Activated B cell treated with CpG ODN at 0.5 μM for 24 hours (primary cell): ENCODE data around the gene AOPEP. TPM values are rescaled to one million over a fixed set of nuclear protein-coding genes. Genes with fewer than 3 reads are reported as not detected.

Experiments
- ATAC-seq: fragments of 200-7000 bp; cut with Tn5 transposase; one replicate; pipeline ENCODE4 v1.10.0; 2021; ENCODE audit warnings: low read depth, mild to moderate bottlenecking, moderate library complexity
- CTCF ChIA-PET: fragments of 350-600 bp; sonication (Branson Sonifier 250); formaldehyde crosslinking; loops from one replicate; lab custom pipeline; 2021; ENCODE audit warnings: antibody characterized with exemption; lab: Charles Lee
- POLR2A ChIA-PET: fragments of 350-600 bp; sonication (Branson Sonifier 250); formaldehyde crosslinking; loops from one replicate; lab custom pipeline; 2021; ENCODE audit warnings: antibody characterized with exemption; lab: Charles Lee
- DNase-seq: peaks from one replicate; pipeline ENCODE4 v3.0.0; 2022
- H3K27ac Mint-ChIP-seq: one replicate; pipeline ENCODE4 v1.8.0; 2020; ENCODE audit warnings: mixed read lengths
- H3K27me3 Mint-ChIP-seq: one replicate; pipeline ENCODE4 v1.8.0; 2021; ENCODE audit warnings: mixed read lengths
- H3K36me3 Mint-ChIP-seq: one replicate; pipeline ENCODE4 v1.8.0; 2021; ENCODE audit warnings: low read depth, mixed read lengths
- H3K4me1 Mint-ChIP-seq: one replicate; pipeline ENCODE4 v1.8.0; 2021; ENCODE audit warnings: mixed read lengths
- H3K4me3 Mint-ChIP-seq: one replicate; pipeline ENCODE4 v1.8.0; 2020; ENCODE audit warnings: mild to moderate bottlenecking, mixed read lengths
- H3K9me3 Mint-ChIP-seq: one replicate; pipeline ENCODE4 v1.8.0; 2020; ENCODE audit warnings: mixed read lengths
- intact Hi-C: fragments of 100-400 bp; cut with micrococcal nuclease; formaldehyde crosslinking; loops from one replicate; pipeline ENCODE4 v1.15.1; 2024
- total RNA-seq: library from RNA; stranded (reverse); gene quantifications from 2 replicates; pipeline ENCODE4 v1.2.3, GENCODE V29; 2022
- TF ChIP-seq, protein P1 (sequence below): fragments of 200-600 bp; IDR thresholded peaks from one replicate; pipeline ENCODE4 v1.8.0; 2022; ENCODE audit warnings: antibody characterized with exemption, mild to moderate bottlenecking

AOPEP gene
- total RNA-seq, 1 donor from 2014 or later, result 20.4 TPM

DNA sequence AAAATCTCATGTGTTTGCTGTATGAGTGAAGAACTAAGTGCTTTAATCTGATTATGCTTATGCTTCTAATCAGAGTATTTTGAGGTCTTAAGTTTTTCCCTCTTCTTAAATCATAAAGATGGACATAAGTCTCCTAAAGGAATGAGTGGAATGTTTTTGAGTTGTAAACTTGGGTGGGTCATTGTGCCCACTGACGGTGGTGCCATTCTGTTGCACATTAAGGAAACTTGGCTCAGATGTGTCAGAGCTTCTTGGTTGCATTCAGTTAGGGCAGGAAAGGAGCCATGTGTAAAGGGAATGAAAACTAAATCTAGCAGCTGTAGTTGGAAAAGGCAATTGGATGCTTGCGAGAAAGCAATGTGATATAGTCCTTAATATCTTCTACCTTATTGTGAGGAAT, 334.4 kb downstream of the AOPEP start:
- no peak for DNase-seq
- H3K36me3 Mint-ChIP-seq, result peaks cover 9% of the 10 kb centered on the region
- CTCF ChIA-PET, result no interaction called here
- POLR2A ChIA-PET, result no interaction called here
- TF ChIP-seq, protein P1, sequence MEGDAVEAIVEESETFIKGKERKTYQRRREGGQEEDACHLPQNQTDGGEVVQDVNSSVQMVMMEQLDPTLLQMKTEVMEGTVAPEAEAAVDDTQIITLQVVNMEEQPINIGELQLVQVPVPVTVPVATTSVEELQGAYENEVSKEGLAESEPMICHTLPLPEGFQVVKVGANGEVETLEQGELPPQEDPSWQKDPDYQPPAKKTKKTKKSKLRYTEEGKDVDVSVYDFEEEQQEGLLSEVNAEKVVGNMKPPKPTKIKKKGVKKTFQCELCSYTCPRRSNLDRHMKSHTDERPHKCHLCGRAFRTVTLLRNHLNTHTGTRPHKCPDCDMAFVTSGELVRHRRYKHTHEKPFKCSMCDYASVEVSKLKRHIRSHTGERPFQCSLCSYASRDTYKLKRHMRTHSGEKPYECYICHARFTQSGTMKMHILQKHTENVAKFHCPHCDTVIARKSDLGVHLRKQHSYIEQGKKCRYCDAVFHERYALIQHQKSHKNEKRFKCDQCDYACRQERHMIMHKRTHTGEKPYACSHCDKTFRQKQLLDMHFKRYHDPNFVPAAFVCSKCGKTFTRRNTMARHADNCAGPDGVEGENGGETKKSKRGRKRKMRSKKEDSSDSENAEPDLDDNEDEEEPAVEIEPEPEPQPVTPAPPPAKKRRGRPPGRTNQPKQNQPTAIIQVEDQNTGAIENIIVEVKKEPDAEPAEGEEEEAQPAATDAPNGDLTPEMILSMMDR, result no peak
- no peaks in the 10 kb centered on the region for H3K9me3 Mint-ChIP-seq
- H3K4me1 Mint-ChIP-seq, result no peaks in the 10 kb centered on the region
- H3K27ac Mint-ChIP-seq, result no peak overlapping the region
- H3K4me3 Mint-ChIP-seq, result no peak overlapping the region
- no peaks in the 10 kb centered on the region for H3K27me3 Mint-ChIP-seq
- ATAC-seq, result no peak
- intact Hi-C loops, result no loop called here

DNA sequence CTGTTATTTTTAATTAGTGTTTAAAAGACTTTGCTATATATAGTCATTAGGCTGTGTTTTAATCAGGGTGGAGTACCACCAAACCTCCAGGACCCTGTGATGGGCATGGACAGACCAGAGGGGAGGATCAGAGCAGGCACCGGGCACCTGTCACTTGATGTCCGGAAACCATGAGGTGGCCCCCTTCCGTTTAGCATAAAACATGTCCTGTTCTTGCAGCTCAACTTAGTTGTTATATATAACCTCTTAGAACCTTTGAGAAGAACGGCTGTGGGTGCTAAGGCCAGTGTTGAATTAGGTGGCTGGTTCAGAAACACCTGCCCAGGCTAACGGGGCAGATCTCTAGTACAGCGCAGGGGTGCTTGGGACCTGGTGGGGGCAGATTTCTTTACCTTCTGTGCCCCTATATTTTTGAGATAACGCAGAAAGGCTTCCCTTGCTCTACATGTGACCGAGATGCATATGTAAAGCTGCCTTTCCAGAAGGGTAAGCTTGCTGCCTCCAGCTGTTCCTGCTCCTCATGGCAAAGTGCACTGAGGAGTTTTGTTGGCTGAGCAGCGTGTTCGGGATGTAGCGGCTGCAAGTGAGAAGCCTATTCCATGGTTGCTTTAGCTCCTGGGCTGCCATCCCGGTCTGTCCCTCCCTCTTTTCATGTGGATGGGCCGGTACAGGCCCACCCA, 335.6 kb downstream of the AOPEP start:
- ChIA-PET POLR2A (no interaction called here), CTCF (no interaction called here)
- Mint-ChIP-seq H3K4me1 (no peaks in the 10 kb centered on the region), H3K27me3 (no peaks in the 10 kb centered on the region), H3K4me3 (no peak overlapping the region), H3K36me3 (peaks cover 9% of the 10 kb centered on the region), H3K9me3 (no peaks in the 10 kb centered on the region), H3K27ac (no peak overlapping the region)
- ATAC-seq (no peak), DNase-seq (no peak)
- TF ChIP-seq, protein P1, result no peak
- intact Hi-C loops, result no loop called here

DNA sequence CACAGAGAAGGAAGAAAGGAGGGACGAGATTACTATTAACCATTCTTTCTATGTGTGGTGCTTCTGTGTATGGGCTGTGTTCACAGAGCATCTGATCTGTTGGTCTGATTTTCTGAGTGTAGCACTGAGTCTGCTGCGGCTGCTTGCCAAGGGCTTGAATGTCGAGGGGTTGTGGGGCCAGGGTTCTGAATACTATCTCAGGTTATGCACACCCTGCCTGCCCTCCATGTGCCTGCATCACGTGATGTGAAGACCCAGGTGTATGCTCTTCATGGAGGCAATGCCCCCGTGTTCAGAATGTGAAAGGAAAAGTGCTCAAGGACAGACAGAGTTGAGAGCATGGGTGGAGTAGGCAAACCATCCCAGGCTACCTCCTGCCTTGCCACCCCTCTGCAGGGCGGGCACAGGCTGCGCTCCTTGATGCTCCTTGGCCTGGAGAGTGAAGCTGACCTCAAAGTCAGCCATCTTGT, 336.1 kb downstream of the AOPEP start:
- TF ChIP-seq, protein P1, result no peak
- no peak for ATAC-seq
- H3K4me1 Mint-ChIP-seq, result no peaks in the 10 kb centered on the region
- H3K27me3 Mint-ChIP-seq, result no peaks in the 10 kb centered on the region
- CTCF ChIA-PET, result no interaction called here
- no peak for DNase-seq
- intact Hi-C loops, result no loop called here
- no peak overlapping the region for H3K27ac Mint-ChIP-seq
- H3K9me3 Mint-ChIP-seq, result no peaks in the 10 kb centered on the region
- POLR2A ChIA-PET, result no interaction called here
- H3K36me3 Mint-ChIP-seq, result peaks cover 9% of the 10 kb centered on the region
- H3K4me3 Mint-ChIP-seq, result no peak overlapping the region

DNA sequence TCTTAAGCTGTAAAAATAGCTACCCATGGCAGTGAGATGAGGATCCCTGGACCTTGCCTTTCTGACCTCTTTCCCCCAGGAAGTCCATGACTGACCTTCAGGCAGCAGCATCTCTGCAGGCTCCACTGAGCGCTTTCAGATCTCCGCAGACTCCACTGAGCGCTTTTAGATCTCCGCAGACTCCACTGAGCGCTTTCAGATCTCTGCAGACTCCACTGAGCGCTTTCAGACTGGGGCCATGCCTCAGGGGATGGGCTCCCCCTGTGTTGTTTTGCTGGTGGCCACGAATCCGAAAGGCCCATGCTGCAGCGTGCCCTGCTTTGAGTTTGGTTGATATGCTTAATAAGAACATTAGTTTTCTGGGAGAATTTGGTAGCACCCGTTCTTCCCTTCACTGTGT, 336.8 kb downstream of the AOPEP start:
- ATAC-seq (no peak), DNase-seq (no peak)
- Mint-ChIP-seq H3K4me3 (no peak overlapping the region), H3K9me3 (no peaks in the 10 kb centered on the region), H3K27ac (no peak overlapping the region), H3K4me1 (no peaks in the 10 kb centered on the region), H3K36me3 (peaks cover 9% of the 10 kb centered on the region), H3K27me3 (no peaks in the 10 kb centered on the region)
- intact Hi-C loops, result no loop called here
- TF ChIP-seq, protein P1, result no peak
- POLR2A ChIA-PET, result no interaction called here
- CTCF ChIA-PET, result no interaction called here

DNA sequence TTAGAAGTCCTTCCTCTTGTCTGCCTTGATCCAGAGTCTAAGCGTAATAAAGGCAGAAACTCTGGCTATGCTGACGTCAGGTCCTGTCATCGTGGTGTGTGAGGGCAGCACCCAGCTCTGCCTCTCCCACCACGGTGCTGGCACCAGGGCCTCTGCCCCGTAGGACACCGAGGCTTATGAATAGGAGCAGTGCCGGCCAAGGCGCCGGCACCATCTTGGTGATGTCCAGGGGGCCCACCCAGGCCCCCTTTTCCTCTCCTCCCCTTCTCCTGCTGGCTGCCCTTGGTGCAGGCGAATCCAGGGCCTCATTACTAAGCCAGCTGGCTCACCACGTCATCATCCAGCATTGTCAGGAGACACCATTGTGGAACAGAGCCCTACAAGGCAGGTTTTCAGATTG, 338.7 kb downstream of the AOPEP start:
- H3K4me3 Mint-ChIP-seq, result no peak overlapping the region
- ATAC-seq (no peak), DNase-seq (no peak)
- intact Hi-C loops, result no loop called here
- CTCF ChIA-PET, result no interaction called here
- TF ChIP-seq, protein P1, result no peak
- POLR2A ChIA-PET, result no interaction called here
- H3K27ac Mint-ChIP-seq, result no peak overlapping the region
- no peaks in the 10 kb centered on the region for H3K9me3 Mint-ChIP-seq
- H3K4me1 Mint-ChIP-seq, result no peaks in the 10 kb centered on the region
- H3K36me3 Mint-ChIP-seq, result peaks cover 9% of the 10 kb centered on the region
- H3K27me3 Mint-ChIP-seq, result no peaks in the 10 kb centered on the region
